GM19438 (cell line): ENCODE results near the gene CAPG.
"Not testable (repeated sequence)": the region's sequence is repeated elsewhere in the genome, so short reads cannot be mapped to it uniquely, and the experiment has no call there.

Experiments used
- ATAC-seq: cut with Tn5 transposase; IDR thresholded peaks from one replicate; pipeline ENCODE4 v1.9.1; 2021; ENCODE audit warnings: low read depth; ENCODE audit not compliant: unreplicated experiment

The CAPG gene

DNA sequence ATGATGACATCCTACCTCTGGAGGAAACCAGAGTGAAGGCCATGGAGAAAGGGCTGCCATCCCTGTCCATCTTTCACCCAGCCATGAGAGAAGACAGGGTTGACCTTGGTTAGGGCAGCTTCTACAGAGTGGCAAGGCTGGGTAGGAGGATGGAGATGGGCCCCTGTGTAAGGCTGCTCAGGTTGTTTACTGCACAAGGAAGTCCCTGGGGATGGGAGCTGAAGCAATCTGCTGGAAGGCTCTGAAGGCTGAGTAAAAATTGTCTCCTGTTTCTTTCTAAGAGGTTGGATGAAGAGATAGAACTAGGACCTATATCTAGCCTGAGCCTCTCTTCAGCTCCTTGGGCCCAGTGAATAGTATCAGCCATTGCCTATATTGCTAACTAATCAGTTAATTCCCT, 41.2 kb downstream of the CAPG start:
- no peak for ATAC-seq

DNA sequence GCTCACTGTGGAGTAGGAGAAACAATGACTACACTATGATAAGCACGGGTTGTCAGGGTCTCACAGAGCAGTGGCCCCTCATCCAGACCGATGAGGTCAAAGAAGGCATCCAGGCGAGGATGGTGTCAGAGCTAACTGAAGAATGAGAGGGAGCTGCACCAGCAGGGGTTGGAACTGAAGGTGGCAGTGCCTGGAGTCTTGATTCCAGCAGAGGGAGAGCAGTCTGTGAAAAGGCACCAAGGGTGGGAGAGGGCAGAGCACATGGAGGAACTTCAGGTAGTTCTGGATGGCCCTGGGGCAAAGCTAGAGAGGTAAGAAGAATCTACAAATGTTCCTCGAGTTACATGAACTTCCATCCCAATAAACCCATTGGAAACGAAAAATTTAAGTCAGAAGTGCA, 43.0 kb downstream of the CAPG start:
- no peak for ATAC-seq

DNA sequence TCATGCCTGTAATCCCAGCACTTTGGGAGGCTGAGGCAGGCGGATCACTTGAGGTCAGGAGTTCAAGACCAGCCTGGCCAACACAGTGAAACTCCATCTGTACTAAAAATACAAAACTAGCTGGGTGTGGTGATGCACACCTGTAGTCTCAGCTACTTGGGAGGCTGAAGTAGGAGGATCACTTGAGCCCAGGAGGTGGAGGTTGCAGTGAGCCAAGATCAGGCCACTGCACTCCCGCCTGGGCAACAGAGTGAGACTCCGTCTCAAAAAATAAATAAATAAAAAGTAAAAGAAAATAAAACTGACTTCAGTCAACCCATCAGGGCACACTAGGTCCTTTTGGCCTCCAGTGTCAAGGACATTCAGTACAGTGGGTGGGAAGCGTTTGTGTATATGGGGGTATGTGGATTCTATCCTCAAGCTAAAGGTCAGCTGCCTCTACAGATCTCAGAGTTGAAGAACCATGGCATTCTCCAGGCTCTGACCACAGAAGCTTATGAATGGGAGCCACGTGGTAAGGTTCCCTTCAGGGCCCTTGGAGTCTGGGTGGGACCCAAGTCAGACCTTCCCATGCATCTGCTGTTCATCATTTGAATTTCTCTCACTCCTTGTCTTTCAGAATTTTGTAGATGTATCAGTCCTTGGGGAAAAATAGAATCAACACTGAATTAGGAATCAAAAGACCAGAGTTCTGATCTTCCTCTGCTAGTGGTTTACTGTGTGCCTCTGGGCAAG, 47.3 kb downstream of the CAPG start:
- not testable (repeated sequence) for ATAC-seq

DNA sequence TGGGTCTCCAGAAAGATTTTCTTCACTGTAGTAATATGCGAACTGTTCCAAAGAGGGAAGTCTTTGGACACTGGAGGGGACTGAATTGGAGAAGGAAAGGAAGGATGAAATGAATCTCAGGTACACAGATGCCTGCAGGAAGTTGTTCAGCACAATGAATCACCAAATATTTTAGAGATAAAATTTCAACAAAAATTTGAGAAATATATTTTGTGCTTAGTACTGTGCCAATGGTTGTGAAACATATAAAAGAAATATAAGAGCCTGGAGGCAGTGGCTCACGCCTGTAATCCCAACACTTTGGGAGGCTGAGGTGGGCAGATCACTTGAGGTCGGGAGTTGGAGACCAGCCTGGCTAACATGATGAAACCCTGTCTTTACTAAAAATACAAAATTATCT, 52.4 kb downstream of the CAPG start:
- no peak for ATAC-seq

- no peak for ATAC-seq
Measured at GRCh38 chr2:85356186-85356585, 54.0 kb downstream of the CAPG start.

DNA sequence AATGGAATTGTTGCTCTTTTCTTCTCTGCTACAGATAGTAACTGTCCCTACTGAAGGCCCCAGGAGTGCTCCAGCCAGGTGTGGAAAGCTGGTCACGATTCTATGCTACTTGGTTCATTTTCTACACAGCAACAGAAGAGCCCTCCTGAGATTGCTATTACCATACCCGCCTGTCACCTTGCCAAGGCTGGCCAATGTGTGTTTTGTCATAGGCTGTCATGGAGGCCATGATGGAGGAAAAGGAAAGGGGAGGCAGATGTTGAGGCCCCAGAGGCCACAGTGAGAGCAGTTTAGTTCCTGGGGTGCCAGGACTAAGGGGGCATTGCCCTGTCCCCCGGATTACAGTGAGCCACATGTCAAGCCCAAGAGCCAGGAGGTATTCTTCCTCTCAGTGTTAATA, 54.6 kb downstream of the CAPG start:
- ATAC-seq: no peak

DNA sequence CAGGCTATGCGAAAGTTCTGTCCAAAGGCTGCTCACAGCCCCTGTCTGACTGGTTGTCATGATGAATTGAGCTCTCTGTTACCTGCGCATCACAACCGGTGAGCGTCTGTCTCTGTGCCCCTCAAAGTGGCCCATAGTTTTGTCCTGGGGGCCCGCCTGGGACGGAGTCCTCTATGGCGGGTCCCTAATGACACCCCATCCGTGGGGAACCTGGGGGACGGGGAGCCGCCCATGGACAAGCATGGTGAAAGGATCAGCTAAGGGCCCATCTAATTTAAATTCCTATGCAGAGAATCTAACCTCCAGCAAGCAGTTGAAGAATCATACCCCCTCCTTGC, 55.1 kb downstream of the CAPG start:
- no peak for ATAC-seq

- peak; percentile 97 for ATAC-seq
Measured at GRCh38 chr2:85354286-85355072, 55.7 kb downstream of the CAPG start, which contains the start of the genes ELMOD3 and RETSAT. Gene ELMOD3 (plus strand): TSS chr2:85354769. CDS start chr2:85357199, 2,430 bp downstream. Gene RETSAT (minus strand): TSS chr2:85354528. CDS start chr2:85354507, 21 bp downstream.

DNA sequence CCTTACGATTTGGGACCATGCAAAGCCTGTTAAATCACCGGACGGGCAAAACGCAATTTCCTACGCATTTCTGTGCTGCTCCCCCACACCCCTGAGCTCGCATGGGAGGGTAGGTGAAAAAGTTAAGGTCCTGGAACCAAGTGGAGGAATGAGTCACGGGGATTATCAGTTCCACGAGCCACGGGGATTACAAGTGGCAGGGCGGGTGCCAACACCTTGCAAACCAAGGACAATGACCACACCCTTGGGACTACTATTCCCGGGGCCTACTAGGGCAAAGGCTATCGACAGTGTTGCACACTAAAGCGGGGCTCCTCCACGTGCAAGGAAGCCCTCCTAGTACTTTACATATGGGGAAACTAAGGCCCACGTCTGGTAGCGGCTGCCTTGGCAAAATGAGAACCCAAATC, 56.3 kb downstream of the CAPG start:
- ATAC-seq: peak; percentile 12

GRCh38 chr2:85347599-85347998, 62.6 kb downstream of the CAPG start:
- no peak for ATAC-seq
